NCI-H526 (cell line): ENCODE data around the gene MTIF2.
"Not testable (repeated sequence)": the region's sequence is repeated elsewhere in the genome, so short reads cannot be mapped to it uniquely, and the experiment has no call there.

ENCODE experiments used
- DNase-seq, 2 experiments: peaks; one replicate each; lab custom pipeline; 2025; lab: John Stamatoyannopoulos, UW

MTIF2 gene

DNA sequence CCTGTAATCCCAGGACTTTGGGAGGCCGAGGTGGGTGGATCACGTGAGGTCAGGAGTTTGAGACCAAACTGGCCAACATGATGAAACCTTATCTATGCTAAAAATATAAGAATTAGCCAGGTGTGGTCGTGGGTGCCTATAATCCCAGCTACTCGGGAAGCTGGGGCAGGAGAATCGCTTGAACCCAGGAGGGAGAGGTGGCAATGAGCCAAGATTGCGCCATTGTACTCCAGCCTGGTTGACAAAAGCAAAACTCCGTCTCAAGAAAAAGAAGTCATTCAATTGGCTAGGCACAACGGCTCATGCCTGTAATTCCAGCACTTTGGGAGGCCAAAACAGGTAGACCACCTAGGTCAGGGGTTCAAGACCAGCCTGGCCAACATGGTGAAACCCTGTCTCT is 27.4 kb downstream of the MTIF2 start:
- DNase-seq, result not testable (repeated sequence)

DNA sequence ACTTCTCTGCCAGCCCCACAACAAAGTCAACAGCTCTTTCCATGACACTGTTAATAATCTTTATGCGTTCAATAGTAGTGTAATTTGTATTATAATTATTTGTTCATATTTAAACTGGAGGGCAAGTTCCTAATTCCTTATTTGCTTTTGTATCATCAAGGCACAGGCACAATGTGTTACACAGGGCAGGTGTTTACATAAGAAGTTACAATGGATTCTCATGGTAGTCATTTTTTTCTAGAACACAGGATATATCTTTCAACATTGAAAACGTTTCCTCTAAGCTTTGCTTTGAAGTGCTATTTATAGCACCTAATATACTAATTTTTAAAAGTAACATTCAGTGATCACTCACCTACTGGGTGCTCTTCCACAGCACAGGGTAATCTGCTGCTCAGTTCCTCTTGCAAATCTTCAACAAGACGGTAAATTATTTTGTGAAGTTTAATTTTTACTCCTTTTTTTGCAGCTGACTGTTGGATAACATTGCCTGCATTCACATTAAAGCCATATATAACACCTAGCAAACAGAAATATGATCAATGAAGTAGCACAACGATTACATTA is 29.3 kb downstream of the MTIF2 start:
- DNase-seq, result no peak

DNA sequence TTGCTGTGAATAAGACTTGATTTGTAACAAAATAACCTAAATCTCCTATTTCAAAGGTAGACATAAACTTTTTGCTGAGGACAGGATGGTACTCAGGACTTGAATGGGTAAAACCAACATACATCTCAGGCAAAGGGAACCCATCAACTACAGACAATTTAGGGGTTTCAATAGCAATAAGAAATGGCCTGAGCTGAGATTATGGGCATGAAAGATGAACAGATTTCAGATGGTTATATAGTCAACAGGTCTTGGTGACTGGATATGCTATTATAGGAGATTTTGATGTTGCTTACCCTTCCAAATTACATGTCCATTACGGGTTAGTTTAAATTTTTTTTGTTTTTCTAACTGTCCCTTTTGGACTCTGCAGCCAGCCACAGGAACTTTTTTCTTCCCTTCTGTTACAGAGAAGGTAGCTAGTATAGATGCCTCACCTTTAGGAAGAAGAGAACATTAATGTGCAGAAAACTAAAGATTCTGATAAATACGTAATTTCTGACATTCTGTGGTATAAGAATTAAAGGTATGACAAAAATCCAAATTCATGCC is 32.0 kb downstream of the MTIF2 start:
- no peak for DNase-seq

DNA sequence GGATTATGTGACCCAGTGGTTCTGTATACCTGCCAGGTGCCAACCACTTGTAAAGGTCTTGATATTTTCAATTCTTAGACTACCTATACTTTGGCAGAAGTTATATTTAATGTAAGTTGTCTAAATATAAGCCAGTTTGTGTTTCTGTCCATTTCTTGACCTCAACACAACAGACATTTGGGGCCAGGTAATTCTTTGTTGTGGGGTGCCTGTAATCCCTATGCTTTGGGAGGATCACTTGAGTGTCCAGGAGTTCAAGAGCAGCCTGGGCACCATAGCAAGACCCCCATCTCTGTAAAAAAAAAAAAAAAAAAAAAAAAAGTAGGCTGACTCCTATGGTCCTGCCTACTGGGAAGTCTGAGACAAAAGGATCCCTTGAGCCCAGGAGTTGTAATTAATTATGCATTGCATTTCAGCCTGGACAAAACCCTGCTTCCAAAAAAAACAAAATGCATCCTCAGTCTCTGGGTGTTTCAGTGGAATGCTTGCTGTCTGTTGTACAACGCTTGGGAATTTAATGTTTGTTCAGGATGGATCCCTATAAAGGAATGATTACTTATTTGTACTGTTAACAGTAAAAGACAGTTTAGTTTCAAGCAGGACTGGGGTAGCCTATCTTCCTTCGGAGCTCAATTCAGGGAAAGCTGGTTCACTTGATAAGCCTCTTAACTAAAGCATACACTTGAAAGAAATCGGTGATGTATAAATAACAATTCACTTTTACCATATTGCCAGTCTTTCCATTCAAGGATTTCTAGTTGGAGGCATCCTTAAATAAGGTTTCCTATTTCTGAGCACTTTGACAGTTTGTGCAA is 33.1 kb downstream of the MTIF2 start:
- DNase-seq, result no peak

DNA sequence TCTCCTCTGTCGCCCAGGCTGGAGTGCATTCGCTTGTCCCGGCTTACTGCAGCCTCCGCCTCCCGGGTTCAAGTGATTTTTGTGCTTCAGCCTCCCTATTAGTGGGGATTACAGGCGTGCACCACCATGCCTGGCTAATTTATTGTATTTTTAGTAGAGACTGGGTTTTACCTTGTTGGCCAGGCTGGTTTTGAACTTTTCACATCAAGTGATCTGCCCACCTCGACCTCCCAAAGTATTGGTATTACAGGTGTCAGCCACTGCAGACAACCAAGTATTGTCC is 35.4 kb downstream of the MTIF2 start:
- DNase-seq, result no peak

DNA sequence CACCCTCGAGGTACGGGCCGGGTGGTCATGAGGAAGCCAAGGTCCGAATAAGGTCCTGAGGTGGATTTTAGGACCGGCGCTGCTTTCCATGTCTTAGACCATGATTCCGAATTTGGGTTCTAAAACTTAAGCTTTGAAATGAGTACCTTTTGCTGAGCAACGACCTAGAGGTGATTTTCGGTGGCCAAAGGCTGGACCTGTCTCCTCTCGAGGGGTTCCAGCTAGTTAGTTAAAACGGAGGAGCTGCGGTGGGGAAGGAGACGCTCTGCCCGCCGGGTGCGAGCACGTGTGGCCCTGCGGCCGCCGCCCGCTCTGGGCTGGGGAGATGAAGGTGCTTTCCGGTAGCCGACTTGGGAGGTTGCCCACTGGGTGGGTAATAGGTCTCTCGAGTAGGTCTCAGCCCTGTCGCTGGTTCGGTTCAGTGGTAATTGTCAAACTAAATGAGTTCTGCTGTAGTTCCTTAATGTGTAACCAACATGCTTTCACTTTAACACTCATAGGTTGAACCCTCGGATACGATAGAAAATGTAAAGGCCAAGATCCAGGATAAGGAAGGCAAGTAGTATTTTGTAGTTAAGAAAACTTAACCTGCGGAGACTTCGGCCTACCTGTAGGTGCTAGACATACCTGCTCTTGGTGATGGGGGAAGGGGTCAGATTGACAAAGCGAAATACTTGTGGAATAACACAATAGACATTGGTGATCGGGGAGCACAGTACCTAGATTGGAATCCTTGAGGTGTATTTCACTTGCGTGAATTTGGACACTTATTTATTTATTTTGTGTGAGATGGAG is 36.0 kb downstream of the MTIF2 start:
- DNase-seq, result peak in 1 of 2 experiments; percentile 53

DNA sequence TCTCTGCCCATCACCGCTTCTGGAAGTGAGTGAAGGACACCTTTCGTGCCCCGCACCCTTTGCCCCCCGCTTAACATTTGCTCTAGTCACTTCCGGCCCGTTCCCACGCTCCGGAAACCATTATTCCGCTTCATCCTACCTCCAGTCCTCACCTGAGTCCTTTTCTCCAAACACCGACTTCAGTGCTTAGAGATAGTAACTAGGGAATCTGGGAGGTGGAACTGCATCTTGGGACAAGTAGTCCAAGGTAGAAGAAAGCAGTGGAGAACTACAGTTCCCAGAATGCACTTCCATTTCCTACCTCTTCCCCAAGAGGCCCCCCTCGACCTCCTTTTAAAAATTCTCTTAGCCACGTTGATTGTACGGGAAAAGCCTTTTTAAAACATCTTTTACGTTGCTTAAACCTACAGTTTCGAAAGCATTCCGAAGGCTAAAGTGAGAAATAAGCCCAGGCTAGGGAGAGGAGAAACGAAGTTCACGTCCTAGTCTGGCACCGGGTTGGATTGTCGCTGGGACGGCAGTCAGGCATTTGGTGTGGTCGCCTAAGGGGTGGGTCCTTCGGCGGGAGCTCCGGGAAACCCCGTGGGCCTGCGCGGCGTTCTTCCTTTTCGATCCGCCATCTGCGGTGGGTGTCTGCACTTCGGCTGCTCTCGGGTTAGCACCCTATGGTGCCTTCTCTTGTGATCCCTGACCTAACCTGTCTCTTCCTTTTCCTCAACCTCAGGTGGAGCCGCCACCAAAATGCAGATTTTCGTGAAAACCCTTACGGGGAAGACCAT is 36.8 kb downstream of the MTIF2 start, which contains the start of the genes CLHC1 and RPS27A:
CLHC1 (minus strand) TSS at position 210 of the 779 bp plus-strand sequence. CDS start 9,882 bp downstream, outside the sequence.
RPS27A (plus strand) TSS at position 605 of the 779 bp plus-strand sequence; CDS start at position 742, 137 bp downstream.
- peak; percentile 97 to 98 for DNase-seq

DNA sequence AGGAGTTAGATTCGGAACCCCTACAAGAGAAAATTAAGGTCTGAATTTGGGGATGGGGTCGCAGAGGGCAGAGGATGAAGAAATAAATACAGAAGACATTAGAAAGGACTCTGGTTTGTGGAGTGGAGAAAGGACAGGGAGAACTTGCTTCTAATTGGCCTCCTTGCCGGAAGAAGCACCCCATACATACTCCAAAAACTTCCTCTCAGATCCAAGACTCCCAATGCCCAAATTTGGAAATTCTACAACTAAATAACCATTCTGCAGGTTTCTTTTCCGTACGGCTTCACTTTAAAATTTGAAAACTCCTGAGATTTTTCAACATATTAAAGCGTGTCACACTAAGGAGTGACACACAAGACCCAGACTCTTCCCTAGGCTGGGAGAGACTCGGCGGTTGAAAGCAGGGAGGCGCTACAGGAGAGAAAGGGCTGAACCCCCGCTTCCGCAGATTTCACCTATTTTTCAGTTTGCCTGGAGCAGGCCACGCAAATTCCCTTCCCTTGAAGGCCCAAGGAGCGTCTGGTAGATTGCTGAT is 37.4 kb downstream of the MTIF2 start:
- peak in 1 of 2 experiments; percentile 52 for DNase-seq

DNA sequence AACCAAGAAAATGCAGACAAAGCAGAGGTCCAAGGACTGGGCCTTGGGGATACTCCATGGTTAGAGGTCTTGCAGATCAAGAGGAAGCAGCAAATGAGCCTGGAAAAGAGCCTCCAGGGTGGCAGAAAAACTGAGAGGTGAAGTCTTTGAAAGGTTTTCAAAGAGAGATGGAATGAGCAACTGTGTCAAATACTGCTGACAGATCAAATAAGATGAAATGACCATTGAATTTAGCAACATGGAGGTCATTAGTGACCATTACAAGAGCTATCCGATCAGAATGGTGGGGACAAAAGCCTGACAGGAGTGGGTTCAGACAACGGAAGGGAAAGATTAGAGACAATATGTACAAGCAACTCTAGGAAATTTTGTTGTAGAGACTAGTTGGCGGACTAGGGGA is 38.5 kb downstream of the MTIF2 start:
- DNase-seq, result no peak

DNA sequence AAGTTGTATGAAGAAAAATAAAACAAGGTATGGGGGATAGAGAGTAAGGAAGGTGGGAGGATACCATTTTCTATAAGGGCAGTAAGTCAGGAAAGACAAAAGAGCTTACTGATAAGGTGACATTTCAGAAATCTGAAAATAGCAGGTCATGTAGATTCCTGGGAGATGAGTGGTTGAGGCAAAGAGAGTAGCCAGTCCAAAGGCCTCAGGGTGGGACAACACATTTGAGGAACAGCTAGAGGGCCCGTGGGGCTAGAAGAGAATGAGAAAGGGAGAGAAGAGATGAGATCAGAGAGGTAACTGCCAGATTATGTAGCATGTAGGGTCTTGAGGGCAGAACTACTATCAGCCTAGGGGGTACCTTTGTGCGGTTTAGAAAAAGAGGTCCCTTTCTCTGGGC is 39.8 kb downstream of the MTIF2 start:
- no peak for DNase-seq

DNA sequence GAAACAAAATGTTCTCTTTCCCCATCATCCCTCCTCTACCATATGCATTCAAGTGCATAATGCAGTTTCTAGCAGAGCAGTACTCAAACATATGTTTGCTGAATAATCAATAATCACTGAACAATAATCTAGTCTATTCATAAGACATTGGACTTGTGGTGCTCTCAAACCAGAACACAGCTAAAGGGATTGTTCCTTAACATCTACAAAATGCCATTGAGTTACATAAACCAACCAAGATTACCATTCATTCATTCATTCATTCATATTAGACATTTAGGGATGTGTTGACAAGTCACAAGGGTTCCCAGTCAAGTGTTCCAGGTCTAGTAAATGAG is 40.8 kb downstream of the MTIF2 start:
- no peak for DNase-seq

DNA sequence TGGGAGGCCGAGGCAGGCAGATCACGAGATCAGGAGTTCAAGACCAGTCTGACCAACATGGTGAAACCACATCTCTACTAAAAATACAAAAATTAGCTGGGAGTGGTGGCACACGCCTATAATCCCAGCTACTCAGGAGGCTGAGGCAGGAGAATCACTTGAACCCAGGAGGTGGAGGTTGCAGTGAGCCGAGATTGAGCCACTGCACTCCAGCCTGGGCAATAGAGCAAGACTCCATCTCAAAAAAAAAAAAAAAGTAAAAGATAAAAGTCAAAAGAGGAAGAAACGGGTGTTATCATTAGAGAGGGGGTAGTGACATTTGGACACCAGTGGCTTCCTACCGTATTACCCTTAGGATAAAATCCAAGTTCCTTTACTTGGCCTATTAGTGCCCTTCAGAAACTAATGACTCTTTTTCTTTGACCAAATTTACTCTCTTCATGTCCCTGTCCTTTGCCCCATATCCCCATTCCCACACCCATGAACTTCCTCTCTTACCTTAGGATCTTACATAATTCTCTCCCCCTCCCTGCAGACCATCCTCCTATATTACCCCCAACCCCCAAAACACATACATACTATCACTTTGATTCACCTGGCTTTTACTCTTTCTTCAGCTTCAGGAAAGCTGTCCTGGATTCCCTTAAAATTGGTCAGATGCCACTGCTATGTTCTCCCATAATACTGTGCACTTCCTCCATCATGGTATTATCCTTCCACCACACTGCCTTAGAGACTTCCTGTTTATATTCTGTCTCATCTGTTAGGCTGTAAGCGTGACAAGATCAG is 41.4 kb downstream of the MTIF2 start:
- DNase-seq, result not testable (repeated sequence)

DNA sequence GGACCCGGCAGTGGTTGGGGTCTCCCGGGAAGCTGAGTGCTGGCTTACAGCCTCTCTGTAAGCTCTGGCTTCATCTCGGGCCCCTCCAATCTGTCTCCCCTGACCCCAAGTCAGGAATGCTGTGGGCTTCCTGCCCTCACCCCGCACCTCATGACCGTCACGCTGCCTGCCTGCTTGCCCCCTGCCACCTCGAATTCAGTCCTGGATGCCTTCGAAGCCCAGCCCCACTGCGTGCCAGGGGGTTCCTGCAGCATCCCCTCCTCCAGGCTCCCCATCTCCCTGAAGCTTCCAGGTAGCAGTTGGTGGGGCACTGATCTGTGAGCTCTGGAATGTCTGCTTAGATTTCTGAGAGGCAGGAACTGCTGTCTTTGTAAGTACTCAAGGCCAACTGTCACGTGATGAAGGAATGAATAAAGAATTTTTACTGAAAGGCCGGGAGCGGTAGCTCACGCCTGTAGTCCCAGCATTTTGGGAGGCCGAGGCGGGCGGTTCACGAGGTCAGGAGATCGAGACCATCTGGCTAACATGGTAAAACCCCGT is 43.5 kb downstream of the MTIF2 start:
- DNase-seq, result no peak

DNA sequence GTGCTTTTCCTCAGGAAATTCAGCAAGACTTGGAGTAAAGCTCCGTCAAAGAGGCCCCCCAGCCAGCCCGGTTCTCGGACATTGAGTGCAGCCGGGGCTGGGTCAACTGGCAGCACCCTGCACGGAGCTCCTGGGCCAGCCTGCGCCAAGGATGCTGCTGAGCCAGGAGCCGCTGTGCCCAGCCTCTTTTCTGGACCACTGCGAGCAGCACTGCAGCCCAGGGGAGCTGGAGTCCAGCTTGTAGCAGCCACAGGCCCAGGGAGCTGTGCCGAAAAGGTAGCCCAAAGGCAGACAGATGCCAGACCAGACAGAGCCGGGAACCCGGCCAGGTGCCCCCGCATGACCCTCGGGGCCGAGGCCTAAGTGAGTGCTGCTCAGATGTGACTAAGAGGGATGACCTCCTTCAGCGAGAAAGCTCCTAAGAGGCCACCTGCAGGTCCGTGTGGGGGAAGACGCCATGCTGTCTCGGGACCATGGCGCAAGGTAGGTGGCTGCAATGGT is 44.2 kb downstream of the MTIF2 start:
- no peak for DNase-seq

DNA sequence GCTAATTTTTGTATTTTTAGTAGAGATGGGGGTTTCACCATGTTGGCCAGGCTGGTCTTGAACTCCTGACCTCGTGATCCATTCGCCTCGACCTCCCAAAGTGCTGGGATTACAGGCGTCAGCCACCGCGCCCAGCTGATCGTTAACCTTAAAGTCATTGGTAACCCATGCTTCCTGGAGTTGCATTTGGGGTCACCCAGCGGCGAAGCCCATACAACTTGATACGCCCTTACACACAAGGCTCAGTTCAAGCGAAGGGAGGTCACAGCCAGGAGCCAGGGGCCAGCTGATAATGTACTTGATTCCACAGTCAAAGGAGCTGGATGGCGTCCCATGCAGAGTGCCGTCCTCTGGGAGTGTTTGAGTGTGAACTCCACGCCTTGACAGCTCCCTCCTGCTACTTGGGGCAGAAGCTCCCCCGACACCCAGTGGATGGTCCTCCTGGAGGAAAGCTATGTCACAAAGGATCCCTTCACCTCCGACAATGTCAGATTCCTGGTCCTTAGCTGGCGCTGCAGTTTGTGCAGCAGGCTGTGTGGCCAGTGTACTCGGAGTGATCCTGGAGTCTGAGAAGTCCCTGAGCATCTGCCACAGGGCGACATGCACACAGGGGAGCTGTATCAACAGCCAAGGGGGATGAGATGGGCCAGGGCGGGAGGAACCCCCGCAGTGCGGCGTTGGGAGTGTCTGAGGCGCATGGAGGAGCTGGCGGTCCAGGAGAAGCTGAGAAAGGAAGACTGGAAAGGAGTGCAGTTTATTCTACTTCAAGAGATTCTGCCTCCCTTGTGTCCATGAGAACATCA is 44.9 kb downstream of the MTIF2 start:
- DNase-seq, result no peak

DNA sequence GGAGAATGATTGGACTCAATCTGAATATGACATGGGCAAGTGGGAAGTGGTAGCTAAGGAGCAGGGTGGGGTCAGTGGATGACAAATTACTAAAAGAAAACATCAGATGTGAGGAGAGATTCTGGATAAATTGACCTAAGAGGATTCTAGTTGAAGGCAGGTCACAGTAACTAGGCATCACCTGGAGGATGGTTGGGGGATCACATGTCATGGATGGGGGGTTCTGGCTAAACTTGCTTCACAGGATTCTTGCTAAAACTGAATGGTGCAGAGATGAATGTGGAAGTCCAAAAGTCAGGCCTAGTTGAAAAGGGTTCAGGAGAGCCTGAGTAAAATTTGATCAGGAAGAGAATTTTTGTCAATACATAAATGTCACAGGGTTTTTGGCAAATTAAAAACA is 55.2 kb downstream of the MTIF2 start:
- no peak for DNase-seq

DNA sequence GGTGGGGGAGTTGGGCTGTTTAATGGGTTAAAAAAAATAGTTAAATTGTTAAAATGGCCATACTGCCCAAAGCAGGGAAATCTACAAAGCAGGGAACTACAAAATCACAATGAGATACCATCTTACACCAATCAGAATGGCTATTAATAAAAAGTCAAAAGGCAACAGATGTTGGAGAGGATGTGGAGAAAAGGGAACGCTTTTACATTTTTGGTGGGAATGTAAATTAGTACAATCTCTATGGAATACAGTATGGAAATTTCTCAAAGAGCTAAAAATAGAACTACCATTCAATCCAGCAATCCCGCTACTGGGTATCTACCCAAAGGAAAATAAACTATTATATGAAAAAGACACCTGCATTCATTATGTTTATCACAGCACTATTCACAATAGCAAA is 64.1 kb downstream of the MTIF2 start:
- DNase-seq, result no peak

DNA sequence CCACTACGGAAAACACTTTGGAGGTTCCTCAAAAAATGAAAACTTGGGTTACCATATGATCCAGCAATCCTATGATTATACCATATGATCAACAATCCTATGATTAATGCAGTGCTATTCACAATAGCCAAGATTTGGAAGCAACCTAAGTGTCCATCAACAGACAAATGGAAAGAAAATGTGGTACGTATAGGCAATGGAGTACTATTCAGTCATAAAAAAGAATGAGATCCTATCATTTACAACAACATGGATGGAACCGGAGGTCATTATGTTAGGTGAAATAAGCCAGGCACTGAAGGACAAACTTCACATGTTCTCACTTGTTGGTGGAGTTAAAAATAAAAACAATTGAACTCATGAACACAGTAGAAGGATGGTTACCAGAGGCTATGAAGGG is 64.5 kb downstream of the MTIF2 start:
- no peak for DNase-seq

DNA sequence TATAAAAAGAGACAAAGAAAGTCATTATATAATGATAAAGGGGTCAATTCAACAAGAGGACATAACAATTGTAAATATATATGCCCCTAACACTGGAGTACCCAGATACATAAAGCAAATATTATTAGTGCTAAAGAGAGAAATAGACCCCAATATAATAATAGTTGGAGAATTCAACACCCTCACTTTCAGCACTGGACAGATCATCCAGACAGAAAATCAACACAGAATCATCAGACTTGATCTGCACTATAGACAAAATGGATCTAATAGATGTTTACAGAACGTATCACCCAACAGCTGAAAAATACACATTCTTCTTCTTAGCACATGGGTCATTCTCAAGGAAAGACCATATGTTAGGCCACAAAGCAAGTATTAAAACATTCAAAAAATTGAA is 68.6 kb downstream of the MTIF2 start:
- DNase-seq, result no peak

DNA sequence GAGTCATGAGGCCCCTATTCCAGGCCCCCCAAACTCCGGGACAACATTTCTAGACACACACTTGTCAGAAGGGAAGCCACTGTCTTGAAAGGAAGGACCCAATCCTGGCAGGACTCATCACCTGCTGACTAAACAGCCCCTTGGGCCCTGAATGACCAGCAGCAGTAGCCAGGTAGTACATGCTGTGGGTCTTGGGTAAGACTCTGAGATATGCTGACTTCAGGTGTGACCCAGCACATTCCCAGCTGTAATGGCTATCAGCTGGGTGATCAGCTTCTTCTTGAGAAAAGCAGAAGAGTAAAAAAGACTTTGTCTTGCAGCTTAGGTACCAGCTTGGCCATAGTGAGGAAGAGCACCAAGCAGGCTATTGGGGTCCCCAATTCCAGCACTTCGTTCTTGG is 72.5 kb downstream of the MTIF2 start:
- no peak for DNase-seq
